Activated CD4-positive, alpha-beta T cell treated with anti-CD3 and anti-CD28 coated beads for 36 hours (primary cell): ENCODE measurements around the gene ANOS1. TPM values are rescaled to one million over a fixed set of nuclear protein-coding genes. Genes with fewer than 3 reads are reported as not detected.

ENCODE experiments used
- ATAC-seq: fragments of 200-7000 bp; cut with Tn5 transposase; one replicate; pipeline ENCODE4 v1.10.0; 2021; ENCODE audit warnings: mild to moderate bottlenecking, moderate library complexity
- CTCF ChIA-PET: fragments of 350-600 bp; sonication (Branson Sonifier 250); formaldehyde crosslinking; loops from one replicate; lab custom pipeline; 2021; ENCODE audit warnings: antibody characterized with exemption; lab: Charles Lee
- POLR2A ChIA-PET: fragments of 350-600 bp; sonication (Branson Sonifier 250); formaldehyde crosslinking; loops from one replicate; lab custom pipeline; 2021; ENCODE audit warnings: antibody characterized with exemption, inconsistent platforms; lab: Charles Lee
- DNase-seq: peaks from one replicate; pipeline ENCODE4 v3.0.0-alpha.2; 2020
- H3K27ac Mint-ChIP-seq: one replicate; pipeline ENCODE4 v1.8.0; 2021; ENCODE audit warnings: mixed read lengths
- H3K27me3 Mint-ChIP-seq: one replicate; pipeline ENCODE4 v1.8.0; 2021; ENCODE audit warnings: mixed read lengths
- H3K36me3 Mint-ChIP-seq: one replicate; pipeline ENCODE4 v1.8.0; 2021; ENCODE audit warnings: low read depth, mixed read lengths
- H3K4me1 Mint-ChIP-seq: one replicate; pipeline ENCODE4 v1.8.0; 2021; ENCODE audit warnings: mixed read lengths
- H3K4me3 Mint-ChIP-seq: one replicate; pipeline ENCODE4 v1.8.0; 2021; ENCODE audit warnings: mild to moderate bottlenecking, moderate library complexity, mixed read lengths
- H3K9me3 Mint-ChIP-seq: one replicate; pipeline ENCODE4 v1.8.0; 2021; ENCODE audit warnings: low read depth, mixed read lengths
- intact Hi-C, 2 experiments: fragments of 100-400 bp; cut with DNase I in 1 of 2; cut with micrococcal nuclease in 1 of 2; formaldehyde crosslinking; loops; one replicate each; pipeline versions ENCODE4 v1.14.2 to v1.15.1; 2022 to 2024; cut with DNase I, micrococcal nuclease
- total RNA-seq, 2 experiments: library from RNA; stranded (reverse); gene quantifications; one replicate each; pipeline ENCODE4 v1.2.3, GENCODE V29; 2021

ANOS1 gene
- total RNA-seq, 2 experiments from 2014 or later, result not detected

DNA sequence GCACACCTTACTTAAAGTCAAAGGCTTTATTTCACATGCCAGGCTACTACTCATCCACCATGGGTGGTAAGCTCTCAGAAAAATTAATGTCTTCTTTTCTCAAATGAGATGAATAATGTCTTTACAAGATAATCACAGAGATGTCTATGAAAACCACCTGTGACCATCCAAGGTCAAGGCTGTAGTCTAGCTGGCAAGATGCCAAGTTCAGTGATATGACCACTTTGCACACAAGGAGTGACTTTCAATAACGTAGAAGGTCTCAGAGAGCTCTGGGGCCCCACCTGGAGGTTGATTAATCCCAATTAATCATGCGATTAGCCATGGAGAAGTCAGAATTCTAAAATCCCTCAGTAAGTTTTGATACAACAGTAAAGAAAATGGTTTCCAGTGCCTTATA is 20.5 kb downstream of the ANOS1 start:
- CTCF ChIA-PET, result no interaction called here
- no peaks in the 10 kb centered on the region for H3K4me1 Mint-ChIP-seq
- intact Hi-C loops, result no loop called here
- no peaks in the 10 kb centered on the region for H3K36me3 Mint-ChIP-seq
- ATAC-seq (no peak), DNase-seq (no peak)
- H3K27me3 Mint-ChIP-seq, result no peaks in the 10 kb centered on the region
- no peak overlapping the region for H3K4me3 Mint-ChIP-seq
- no peaks in the 10 kb centered on the region for H3K9me3 Mint-ChIP-seq
- POLR2A ChIA-PET, result no interaction called here
- no peak overlapping the region for H3K27ac Mint-ChIP-seq

- ATAC-seq, result no peak
- ChIA-PET POLR2A (no interaction called here), CTCF (no interaction called here)
- H3K27ac Mint-ChIP-seq, result no peak overlapping the region
- H3K36me3 Mint-ChIP-seq, result no peaks in the 10 kb centered on the region
- H3K27me3 Mint-ChIP-seq, result peaks cover 3% of the 10 kb centered on the region
- DNase-seq, result no peak
- peaks cover 3% of the 10 kb centered on the region for H3K9me3 Mint-ChIP-seq
- no peaks in the 10 kb centered on the region for H3K4me1 Mint-ChIP-seq
- H3K4me3 Mint-ChIP-seq, result no peak overlapping the region
- intact Hi-C loops, result no loop called here
These were observed 27.8 kb downstream of the ANOS1 start for GRCh38 chrX:8704184-8704583.

- ChIA-PET CTCF (no interaction called here), POLR2A (no interaction called here)
- H3K4me3 Mint-ChIP-seq, result no peak overlapping the region
- no peaks in the 10 kb centered on the region for H3K36me3 Mint-ChIP-seq
- intact Hi-C loops, result no loop called here
- no peaks in the 10 kb centered on the region for H3K9me3 Mint-ChIP-seq
- no peaks in the 10 kb centered on the region for H3K4me1 Mint-ChIP-seq
- no peaks in the 10 kb centered on the region for H3K27me3 Mint-ChIP-seq
- no peak overlapping the region for H3K27ac Mint-ChIP-seq
- ATAC-seq (no peak), DNase-seq (no peak)
These were observed 39.1 kb downstream of the ANOS1 start for GRCh38 chrX:8692871-8693270.

- intact Hi-C loops, result no loop called here
- no peak overlapping the region for H3K27ac Mint-ChIP-seq
- DNase-seq (no peak), ATAC-seq (no peak)
- CTCF ChIA-PET, result no interaction called here
- H3K36me3 Mint-ChIP-seq, result no peaks in the 10 kb centered on the region
- no peaks in the 10 kb centered on the region for H3K4me1 Mint-ChIP-seq
- H3K9me3 Mint-ChIP-seq, result no peaks in the 10 kb centered on the region
- H3K27me3 Mint-ChIP-seq, result no peaks in the 10 kb centered on the region
- POLR2A ChIA-PET, result no interaction called here
- no peak overlapping the region for H3K4me3 Mint-ChIP-seq
These were observed 42.5 kb downstream of the ANOS1 start for GRCh38 chrX:8689473-8689872.

DNA sequence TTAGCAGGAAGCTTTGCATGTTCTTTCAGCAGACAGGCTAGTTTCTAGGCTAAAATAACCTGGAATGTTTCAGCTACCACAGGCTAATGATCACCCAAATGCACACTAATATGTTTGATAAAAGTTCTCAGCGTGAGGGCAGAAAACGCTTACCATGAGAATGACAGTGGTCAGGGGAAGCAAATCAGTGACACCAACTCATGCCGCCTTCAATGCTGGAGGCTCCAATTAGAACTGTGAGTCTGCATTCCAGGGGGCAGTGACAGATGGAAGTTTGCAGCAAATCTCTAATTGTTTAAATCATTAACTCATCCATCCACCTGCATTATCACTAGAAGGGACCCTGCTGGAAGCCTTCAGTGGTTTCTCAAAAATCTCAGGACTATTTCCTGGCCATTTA is 43.2 kb downstream of the ANOS1 start:
- CTCF ChIA-PET, result no interaction called here
- Mint-ChIP-seq H3K4me3 (no peak overlapping the region), H3K27me3 (no peaks in the 10 kb centered on the region), H3K9me3 (no peaks in the 10 kb centered on the region), H3K36me3 (no peaks in the 10 kb centered on the region), H3K27ac (no peak overlapping the region), H3K4me1 (no peaks in the 10 kb centered on the region)
- intact Hi-C loops, result no loop called here
- POLR2A ChIA-PET, result no interaction called here
- DNase-seq (no peak), ATAC-seq (no peak)

GRCh38 chrX:8684201-8684965 is 47.6 kb downstream of the ANOS1 start:
- Mint-ChIP-seq H3K27ac (no peak overlapping the region), H3K9me3 (no peaks in the 10 kb centered on the region), H3K4me1 (no peaks in the 10 kb centered on the region), H3K4me3 (no peak overlapping the region), H3K27me3 (no peaks in the 10 kb centered on the region), H3K36me3 (no peaks in the 10 kb centered on the region)
- POLR2A ChIA-PET, result no interaction called here
- no peak for ATAC-seq
- CTCF ChIA-PET, result interaction anchor here (0.7 kb wide), 1 partner anchor 127 kb away, joined by 3 read pairs; no protein-coding TSS in a partner anchor
- DNase-seq, result no peak
- intact Hi-C loops, result no loop called here

- H3K27ac Mint-ChIP-seq, result no peak overlapping the region
- DNase-seq, result no peak
- H3K9me3 Mint-ChIP-seq, result no peaks in the 10 kb centered on the region
- POLR2A ChIA-PET, result no interaction called here
- intact Hi-C loops, result no loop called here
- H3K4me3 Mint-ChIP-seq, result no peak overlapping the region
- no peaks in the 10 kb centered on the region for H3K4me1 Mint-ChIP-seq
- CTCF ChIA-PET, result no interaction called here
- no peak for ATAC-seq
- no peaks in the 10 kb centered on the region for H3K27me3 Mint-ChIP-seq
- no peaks in the 10 kb centered on the region for H3K36me3 Mint-ChIP-seq
These were observed 48.2 kb downstream of the ANOS1 start for GRCh38 chrX:8683687-8684086.

DNA sequence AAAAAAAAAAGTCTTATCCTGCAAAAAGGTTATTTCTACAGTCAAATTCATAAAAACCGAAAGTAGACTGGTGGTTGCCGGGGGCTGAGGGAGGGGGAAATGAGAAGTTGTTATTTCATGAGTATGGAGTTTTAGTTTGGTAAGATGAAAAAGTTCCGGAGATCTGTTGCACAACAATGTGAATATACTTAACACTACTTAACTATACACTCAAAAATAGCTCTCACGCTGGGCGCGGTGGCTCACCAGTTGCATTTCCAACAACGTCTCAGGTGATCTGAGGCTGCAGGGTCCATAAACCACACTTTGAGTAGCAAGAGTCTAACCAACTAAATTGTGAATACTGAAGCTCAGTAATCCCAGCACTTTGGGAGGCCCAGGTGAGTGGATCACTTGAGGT is 52.4 kb downstream of the ANOS1 start:
- no peak overlapping the region for H3K27ac Mint-ChIP-seq
- POLR2A ChIA-PET, result no interaction called here
- intact Hi-C loops, result no loop called here
- no peaks in the 10 kb centered on the region for H3K4me1 Mint-ChIP-seq
- CTCF ChIA-PET, result no interaction called here
- ATAC-seq (no peak), DNase-seq (no peak)
- H3K27me3 Mint-ChIP-seq, result no peaks in the 10 kb centered on the region
- no peaks in the 10 kb centered on the region for H3K36me3 Mint-ChIP-seq
- H3K9me3 Mint-ChIP-seq, result no peaks in the 10 kb centered on the region
- H3K4me3 Mint-ChIP-seq, result no peak overlapping the region

DNA sequence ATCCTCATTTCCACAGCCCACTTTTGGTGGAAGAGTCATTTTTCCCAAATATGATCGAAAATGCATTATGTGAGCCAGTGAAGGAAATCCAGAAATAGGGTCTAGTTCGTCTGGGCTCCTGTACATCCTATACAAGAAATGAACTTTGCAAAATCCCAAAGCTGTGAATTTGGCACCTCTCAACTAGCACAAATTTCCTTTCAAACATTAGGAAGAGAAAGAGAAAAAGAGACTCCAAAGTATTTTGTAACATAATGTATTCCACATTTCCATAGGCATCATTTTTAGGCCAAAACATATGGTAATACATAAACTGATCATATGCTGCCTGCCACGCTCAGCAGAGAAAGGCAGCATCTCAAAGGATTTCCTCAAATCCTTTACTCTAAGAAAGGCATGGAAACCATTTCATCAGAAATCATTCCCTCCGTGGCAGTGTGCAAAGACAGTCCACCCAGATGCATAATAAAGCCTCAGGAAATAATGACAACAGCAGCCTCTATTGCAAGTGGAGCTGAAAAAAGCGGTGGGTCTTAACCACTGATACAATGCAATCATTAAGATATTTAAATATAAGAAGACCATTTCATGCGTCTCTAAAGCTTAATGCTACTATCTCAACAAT is 56.8 kb downstream of the ANOS1 start:
- intact Hi-C loops, result no loop called here
- DNase-seq (no peak), ATAC-seq (no peak)
- H3K4me3 Mint-ChIP-seq, result no peak overlapping the region
- H3K27ac Mint-ChIP-seq, result no peak overlapping the region
- CTCF ChIA-PET, result no interaction called here
- POLR2A ChIA-PET, result no interaction called here
- H3K9me3 Mint-ChIP-seq, result no peaks in the 10 kb centered on the region
- no peaks in the 10 kb centered on the region for H3K4me1 Mint-ChIP-seq
- H3K36me3 Mint-ChIP-seq, result no peaks in the 10 kb centered on the region
- H3K27me3 Mint-ChIP-seq, result no peaks in the 10 kb centered on the region

DNA sequence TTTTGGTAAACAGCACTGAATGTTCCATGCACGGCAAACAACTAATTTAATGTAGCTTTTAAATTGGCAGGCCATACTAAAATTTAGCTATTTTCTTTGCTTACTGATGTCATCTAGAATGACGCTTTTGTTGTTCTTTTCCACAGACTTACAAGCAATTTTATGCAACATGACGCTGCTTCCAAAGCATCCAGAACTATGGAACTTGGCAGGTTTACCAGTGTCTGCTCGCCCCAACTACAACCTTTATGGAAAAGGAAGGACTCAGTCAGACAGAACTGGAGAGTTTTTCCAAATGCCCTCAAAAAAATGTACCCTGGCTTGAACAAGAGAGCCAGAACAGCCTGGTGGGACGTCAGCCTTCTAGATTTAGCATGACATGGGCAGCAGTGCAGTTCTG is 58.7 kb downstream of the ANOS1 start:
- intact Hi-C loops, result no loop called here
- CTCF ChIA-PET, result no interaction called here
- Mint-ChIP-seq H3K27ac (no peak overlapping the region), H3K4me1 (no peaks in the 10 kb centered on the region), H3K36me3 (no peaks in the 10 kb centered on the region), H3K27me3 (no peaks in the 10 kb centered on the region), H3K4me3 (no peak overlapping the region), H3K9me3 (no peaks in the 10 kb centered on the region)
- POLR2A ChIA-PET, result no interaction called here
- ATAC-seq (no peak), DNase-seq (no peak)

DNA sequence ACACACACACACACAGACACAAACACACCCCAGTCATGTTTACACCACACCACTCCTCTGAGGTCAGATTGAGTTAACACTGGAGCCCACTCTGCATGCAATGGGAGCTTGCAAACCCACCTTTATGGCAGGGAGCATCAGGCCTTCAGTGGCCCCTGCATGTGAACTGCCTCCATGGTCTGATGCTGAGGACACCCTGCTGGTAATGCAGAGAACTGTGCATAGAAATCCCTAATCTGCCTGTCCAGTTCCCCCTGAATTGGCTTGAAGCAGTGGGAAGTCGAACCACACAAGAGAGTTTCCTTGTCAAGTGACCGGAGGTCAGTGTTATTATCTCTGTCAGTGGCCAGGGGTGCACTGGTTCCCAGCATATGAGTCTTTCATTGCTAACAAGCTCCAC is 59.8 kb downstream of the ANOS1 start:
- CTCF ChIA-PET, result no interaction called here
- H3K4me3 Mint-ChIP-seq, result no peak overlapping the region
- H3K27me3 Mint-ChIP-seq, result no peaks in the 10 kb centered on the region
- H3K36me3 Mint-ChIP-seq, result no peaks in the 10 kb centered on the region
- H3K9me3 Mint-ChIP-seq, result no peaks in the 10 kb centered on the region
- POLR2A ChIA-PET, result no interaction called here
- intact Hi-C loops, result no loop called here
- ATAC-seq (no peak), DNase-seq (no peak)
- H3K4me1 Mint-ChIP-seq, result no peaks in the 10 kb centered on the region
- no peak overlapping the region for H3K27ac Mint-ChIP-seq

DNA sequence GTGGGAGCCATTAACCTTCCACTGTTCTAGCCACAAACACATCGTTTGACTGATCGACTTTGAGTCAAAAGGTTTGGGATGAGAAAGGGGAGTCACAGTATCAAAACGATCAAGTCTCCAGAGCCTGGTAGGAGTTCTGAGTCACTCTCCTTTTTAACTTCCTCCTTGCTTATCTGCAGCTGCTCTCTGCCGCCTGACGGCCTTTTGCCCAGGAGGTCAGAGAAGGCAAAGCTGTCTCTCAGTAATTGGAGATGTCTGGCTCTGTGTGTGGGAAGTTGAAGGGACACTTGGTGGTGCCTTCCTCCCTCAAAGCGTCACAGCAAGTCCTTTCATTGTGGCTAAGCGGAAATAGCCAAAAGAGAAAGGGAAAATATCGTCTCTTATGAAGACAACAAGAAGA is 63.1 kb downstream of the ANOS1 start:
- intact Hi-C loops, result loop anchor here in 1 of 2 experiments (10.0 kb wide), 1 partner anchor 416 kb away; no protein-coding TSS in a partner anchor
- ChIA-PET POLR2A (no interaction called here), CTCF (no interaction called here)
- Mint-ChIP-seq H3K27ac (no peak overlapping the region), H3K4me3 (no peak overlapping the region), H3K4me1 (no peaks in the 10 kb centered on the region), H3K9me3 (no peaks in the 10 kb centered on the region), H3K27me3 (no peaks in the 10 kb centered on the region), H3K36me3 (no peaks in the 10 kb centered on the region)
- no peak for DNase-seq
- ATAC-seq, result no peak
